GM18499 (cell line): ENCODE results near the gene RORB.

ENCODE experiments used
- ATAC-seq: cut with Tn5 transposase; IDR thresholded peaks from one replicate; pipeline ENCODE4 v1.9.1; 2021; ENCODE audit warnings: moderate number of reproducible peaks; ENCODE audit not compliant: insufficient read depth, unreplicated experiment

RORB gene

DNA sequence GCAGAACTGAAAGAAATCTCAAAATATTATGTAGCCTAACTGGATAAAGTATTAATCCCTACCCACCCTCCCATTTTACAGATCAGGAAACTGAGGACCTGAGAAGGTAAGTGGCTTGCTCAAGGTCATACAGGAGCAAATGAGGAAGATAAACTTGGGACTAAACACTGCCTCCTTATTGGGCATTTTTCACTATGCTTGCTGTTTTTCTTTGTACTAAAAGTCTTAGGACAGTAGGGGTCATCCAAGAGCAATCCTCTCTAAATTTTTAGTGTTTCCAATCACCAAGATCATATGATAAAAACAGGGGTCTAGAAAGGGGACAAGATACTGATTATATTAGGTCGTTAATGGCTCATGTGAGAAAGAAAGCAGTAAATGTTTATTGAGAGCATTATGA is 80.8 kb downstream of the RORB start:
- ATAC-seq, result no peak

DNA sequence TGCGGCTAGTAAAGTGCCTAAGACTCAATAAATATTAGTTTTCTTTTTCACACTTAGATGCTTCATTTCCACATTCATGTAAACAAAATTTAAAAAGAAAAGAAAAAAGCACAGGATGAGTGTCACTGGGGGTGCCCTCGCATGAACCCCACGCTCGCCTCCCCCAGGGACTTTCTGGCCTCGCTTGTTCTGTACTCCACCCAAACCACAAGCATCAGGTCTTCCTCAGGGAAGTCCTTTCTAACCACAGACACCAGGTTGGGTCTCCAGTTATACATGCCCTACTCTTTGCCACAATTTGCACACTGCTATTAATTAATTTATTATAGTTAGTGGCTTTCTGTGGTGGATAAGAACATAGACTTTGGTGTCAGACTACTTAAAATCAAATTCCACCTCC is 92.4 kb downstream of the RORB start:
- no peak for ATAC-seq

DNA sequence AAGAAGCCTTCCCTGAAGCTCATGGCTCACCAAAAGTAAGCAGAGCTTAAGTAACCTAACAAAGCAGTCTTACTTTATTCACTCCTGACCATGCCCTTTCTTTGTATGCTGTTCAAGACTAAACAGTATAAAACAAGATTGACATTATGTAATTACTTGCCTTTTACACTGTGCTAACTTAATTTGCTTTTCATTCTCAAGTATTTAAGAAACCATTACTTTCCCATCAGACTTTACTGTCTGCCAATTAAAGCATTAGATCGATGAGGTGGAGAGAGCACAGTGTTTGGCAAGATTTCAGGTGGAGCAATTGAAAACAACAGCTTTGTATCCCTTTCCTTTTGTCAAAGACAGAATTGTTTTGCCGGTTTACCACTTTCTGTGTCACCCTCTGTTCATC is 98.2 kb downstream of the RORB start:
- ATAC-seq, result no peak

DNA sequence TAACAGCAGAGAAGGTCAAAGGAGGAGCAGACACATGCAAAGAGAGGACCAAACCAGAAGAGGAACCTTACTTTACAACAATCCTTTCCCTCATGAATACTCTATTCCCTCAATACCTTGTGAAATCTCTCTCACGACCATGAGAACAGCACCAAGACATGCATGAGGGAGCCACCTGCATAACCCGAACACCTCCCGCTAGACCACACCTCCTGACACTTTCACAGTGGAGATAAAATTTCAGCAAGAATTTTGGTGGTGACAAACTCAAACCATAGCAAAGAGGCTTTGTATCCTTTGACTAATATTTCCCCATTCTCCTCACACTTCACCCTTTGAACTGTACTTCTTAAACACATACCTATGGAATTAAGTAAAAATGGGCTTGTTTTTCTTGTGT is 101.7 kb downstream of the RORB start:
- ATAC-seq, result no peak

DNA sequence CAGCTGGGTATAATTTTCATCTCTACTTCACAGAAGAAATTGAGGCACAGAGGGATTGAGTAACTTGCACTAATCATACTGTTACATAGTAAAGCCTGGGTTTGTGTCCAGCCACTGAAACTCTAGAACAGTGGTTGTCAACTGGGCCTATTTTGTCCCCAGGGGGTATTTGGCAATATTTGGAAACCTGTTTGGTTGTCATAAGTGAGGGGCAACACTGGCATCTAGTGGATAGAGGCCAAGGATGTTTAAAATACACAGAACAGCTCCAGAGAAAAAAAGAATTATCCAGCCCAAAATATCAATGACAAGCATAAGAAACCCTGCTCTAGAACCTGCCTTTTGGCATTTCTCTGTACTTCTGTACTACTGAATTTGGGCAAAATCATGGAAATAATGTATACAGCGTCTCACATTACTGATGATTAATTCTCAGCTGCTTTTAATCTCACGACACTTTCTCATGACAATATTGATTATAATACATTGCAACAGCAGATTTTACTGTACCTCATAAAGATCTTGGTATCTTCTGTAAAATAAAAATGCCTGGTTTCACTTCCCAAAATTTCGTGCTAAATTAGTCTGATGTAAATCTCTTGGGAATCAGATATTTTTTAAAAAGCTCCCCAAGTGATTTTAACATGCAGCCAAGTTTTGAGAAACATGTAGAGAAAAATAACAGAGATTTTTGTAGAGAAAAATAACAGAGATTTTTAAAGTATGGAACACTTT is 112.7 kb downstream of the RORB start:
- no peak for ATAC-seq

GRCh38 chr9:74610523-74611061 is 113.5 kb downstream of the RORB start:
- ATAC-seq, result no peak

GRCh38 chr9:74630228-74630627 is 133.1 kb downstream of the RORB start:
- ATAC-seq, result no peak

DNA sequence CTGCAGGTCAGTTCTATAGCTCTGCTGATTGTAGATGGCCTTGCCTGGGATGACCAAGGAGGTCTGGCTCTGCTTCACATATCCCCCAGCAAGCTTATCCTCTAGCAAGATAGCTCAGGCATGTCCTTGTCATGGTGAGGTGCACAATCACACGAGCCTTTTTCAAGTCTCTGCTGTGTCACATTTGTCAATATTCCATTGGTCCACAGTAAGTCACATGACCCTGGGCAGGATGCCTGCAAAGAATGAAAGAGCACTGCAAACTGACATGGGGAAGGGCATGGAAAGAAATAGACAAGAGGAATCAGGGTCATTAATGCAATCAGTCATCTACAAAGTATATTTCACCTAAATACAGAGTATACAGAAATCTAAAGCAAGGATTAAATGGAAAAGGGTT is 142.0 kb downstream of the RORB start:
- ATAC-seq, result no peak

DNA sequence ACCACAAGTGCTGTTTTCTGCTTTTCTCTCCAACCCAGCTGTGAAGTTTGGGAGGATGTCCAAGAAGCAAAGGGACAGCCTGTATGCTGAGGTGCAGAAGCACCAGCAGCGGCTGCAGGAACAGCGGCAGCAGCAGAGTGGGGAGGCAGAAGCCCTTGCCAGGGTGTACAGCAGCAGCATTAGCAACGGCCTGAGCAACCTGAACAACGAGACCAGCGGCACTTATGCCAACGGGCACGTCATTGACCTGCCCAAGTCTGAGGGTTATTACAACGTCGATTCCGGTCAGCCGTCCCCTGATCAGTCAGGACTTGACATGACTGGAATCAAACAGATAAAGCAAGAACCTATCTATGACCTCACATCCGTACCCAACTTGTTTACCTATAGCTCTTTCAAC is 145.2 kb downstream of the RORB start:
- ATAC-seq, result no peak

GRCh38 chr9:74643303-74643923 is 146.3 kb downstream of the RORB start:
- ATAC-seq, result no peak

DNA sequence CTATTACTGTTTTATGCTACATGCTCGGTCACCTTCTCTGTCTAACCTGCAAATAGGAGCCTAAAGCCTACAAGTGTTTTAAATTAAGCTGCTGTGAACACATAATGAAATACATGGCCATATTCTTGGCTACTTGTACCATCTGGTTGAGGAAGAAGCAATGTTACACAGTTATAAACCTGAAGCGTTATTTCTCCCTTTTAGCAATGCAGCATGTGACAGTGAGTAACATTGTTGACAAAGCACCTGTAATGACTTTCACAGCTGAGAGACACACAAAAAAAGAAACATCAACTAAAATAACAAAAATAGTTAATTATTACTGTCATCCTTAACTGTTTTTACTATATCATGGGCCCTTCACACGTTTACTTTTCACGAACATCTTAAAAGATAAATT is 146.9 kb downstream of the RORB start:
- ATAC-seq, result no peak

- ATAC-seq, result peak; percentile 52
Measured at GRCh38 chr9:74645007-74645639, 148.0 kb downstream of the RORB start.

- ATAC-seq, result no peak
Measured at GRCh38 chr9:74653410-74654080, 156.4 kb downstream of the RORB start.

GRCh38 chr9:74662674-74663073 is 165.5 kb downstream of the RORB start:
- ATAC-seq, result no peak

DNA sequence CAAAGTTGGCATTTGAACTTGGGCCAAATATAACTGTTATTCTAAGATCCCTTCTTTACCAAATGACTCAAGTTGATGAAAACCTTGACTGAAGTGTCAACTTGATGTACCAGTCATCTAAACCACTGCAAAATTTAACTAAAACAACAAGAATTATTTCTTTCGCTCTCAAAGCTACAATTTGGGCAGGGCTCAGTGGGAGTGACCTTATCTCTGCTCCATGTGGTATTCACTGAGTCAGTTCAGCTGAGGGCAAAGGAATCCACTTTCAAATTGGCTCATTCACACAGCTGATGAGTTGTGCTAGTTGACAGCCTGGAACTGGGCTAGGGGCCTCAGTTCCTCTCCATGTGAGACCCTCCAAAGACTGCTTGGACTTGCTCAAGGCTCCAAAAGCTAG is 166.3 kb downstream of the RORB start:
- no peak for ATAC-seq

DNA sequence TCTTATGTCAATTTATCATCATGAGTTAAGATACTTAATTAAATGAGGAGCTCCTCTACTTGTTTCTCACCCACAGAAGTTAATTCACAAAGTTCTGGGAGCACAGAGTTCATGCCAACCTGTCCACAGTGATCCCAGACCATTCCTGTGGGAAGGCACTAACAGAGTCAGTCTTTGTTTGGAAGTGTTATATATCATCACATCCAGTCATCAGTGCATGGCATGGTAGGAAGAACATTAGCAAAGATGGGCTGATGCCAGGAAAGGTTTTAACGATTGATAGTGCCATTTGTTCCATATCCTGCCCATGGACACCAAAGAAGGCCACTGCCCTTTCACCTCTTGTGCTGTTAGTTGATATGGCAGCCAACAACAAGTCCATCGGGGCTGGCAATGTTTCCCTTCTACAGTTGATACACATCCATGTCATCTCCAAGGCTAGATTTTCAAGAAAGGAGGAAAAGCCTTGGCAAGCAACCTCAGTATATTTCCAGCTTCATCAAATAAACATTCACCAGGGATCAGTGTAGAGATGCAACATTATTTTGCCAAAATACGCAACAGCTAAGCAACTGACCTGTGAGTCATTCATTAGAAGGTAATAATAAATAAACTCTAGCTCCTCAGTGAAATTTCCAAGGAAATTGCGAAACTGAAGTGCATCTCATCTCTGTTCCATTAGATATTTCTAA is 169.6 kb downstream of the RORB start:
- no peak for ATAC-seq

DNA sequence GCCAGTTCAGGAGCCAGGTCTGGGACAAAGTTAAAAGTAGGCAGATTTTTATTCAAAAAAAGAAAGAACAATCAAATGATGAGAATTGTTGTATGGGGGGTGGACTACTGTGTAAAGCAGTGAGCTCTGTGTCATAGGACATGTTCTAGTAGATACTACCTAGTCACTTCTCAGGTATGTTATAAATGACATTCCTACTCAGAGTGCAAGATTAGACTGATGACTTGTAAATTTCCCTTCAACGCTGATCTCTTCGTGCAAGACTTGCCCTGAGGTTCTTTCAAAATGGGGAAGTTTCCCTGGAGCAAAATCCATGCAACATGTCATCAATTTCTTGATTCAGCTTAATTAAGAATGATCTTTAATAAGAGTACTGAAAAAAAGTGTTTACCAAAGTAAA is 175.1 kb downstream of the RORB start:
- no peak for ATAC-seq

DNA sequence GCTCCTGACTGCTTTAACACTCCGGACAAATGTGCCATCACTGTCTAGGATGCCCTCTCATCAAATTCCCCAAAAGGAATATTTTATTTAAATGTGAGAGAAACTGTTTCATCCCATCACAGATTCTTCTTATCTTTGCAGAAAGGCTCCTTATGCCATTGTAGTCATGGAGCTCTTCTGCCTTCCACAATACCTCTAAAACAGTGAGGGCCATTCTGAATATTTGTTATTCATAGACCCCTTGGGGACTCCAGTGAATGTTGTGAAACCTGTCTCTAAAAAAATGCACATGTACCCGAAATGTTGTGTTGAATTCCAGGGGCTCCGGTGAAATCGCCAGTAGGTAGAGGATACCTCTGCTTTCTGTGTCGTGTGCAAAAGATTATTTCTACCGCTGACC is 176.9 kb downstream of the RORB start:
- no peak for ATAC-seq

- ATAC-seq, result no peak
Measured at GRCh38 chr9:74681906-74682305, 184.8 kb downstream of the RORB start.

GRCh38 chr9:74683322-74683721 is 186.2 kb downstream of the RORB start:
- ATAC-seq, result no peak
